DOHH2 (cell line): ENCODE measurements around the gene ART5.
"Not testable (repeated sequence)": the region's sequence is repeated elsewhere in the genome, so short reads cannot be mapped to it uniquely, and the experiment has no call there.

Experiments
- H3F3A ChIP-seq: fragments of 200-600 bp; sonication (generic), shearing (Covaris generic); 2 replicates; pipeline ENCODE4 v1.6.0; 2016; ENCODE audit warnings: antibody characterized with exemption, mild to moderate bottlenecking; ENCODE audit not compliant: control insufficient read depth, insufficient read depth
- H3K27ac ChIP-seq: fragments of 200-600 bp; sonication (generic); 2 replicates; pipeline ENCODE4 v1.5.1; 2014; ENCODE audit warnings: low read depth, mild to moderate bottlenecking, low read length, moderate library complexity
- H3K27me3 ChIP-seq: fragments of 200-600 bp; sonication (generic); 2 replicates; pipeline ENCODE4 v1.6.1; 2014; ENCODE audit warnings: mild to moderate bottlenecking, low read length, mixed read lengths; ENCODE audit not compliant: control insufficient read depth
- H3K36me3 ChIP-seq: fragments of 200-600 bp; sonication (generic); 2 replicates; pipeline ENCODE4 v1.6.1; 2014; ENCODE audit warnings: mild to moderate bottlenecking, low read length, moderate library complexity, mixed read lengths; ENCODE audit not compliant: control insufficient read depth
- H3K4me1 ChIP-seq: fragments of 200-600 bp; sonication (generic); 2 replicates; pipeline ENCODE4 v1.6.1; 2014; ENCODE audit warnings: mild to moderate bottlenecking, low read length, mixed read lengths; ENCODE audit not compliant: control insufficient read depth
- H3K4me2 ChIP-seq: fragments of 200-600 bp; sonication (generic); 2 replicates; pipeline ENCODE4 v1.6.0; 2014; ENCODE audit warnings: mild to moderate bottlenecking, low read length, moderate library complexity
- H3K4me3 ChIP-seq: fragments of 200-600 bp; sonication (generic); 2 replicates; pipeline ENCODE4 v1.5.1; 2014; ENCODE audit warnings: mild to moderate bottlenecking, low read length, mixed read lengths
- H3K79me2 ChIP-seq: fragments of 200-600 bp; sonication (generic); 2 replicates; pipeline ENCODE4 v1.6.1; 2014; ENCODE audit warnings: mild to moderate bottlenecking, low read length, mixed read lengths; ENCODE audit not compliant: control insufficient read depth
- H3K9me2 ChIP-seq: fragments of 200-600 bp; sonication (generic); replicated peaks from 2 replicates; pipeline ENCODE4 v1.6.1; 2014; ENCODE audit warnings: mild to moderate bottlenecking, low read length, mixed read lengths; ENCODE audit not compliant: control insufficient read depth
- H3K9me3 ChIP-seq: fragments of 200-600 bp; sonication (generic); 2 replicates; pipeline ENCODE4 v1.6.1; 2014; ENCODE audit warnings: antibody characterized with exemption, low read length, mixed read lengths; ENCODE audit not compliant: control insufficient read depth, insufficient read depth
- H4K20me1 ChIP-seq: fragments of 200-600 bp; sonication (generic); 2 replicates; pipeline ENCODE4 v1.6.0; 2014; ENCODE audit warnings: low read depth, mild to moderate bottlenecking, antibody characterized with exemption, low read length, moderate library complexity; ENCODE audit not compliant: control insufficient read depth, insufficient read depth
- CTCF ChIP-seq: fragments of 200-600 bp; sonication (generic); IDR thresholded peaks from one replicate; pipeline ENCODE4 v1.5.1; 2014; ENCODE audit warnings: antibody characterized with exemption, mild to moderate bottlenecking, low read depth, low read length; ENCODE audit not compliant: poor library complexity, severe bottlenecking
- EZH2phosphoT487 ChIP-seq: fragments of 200-600 bp; sonication (generic); IDR thresholded peaks from 2 replicates; pipeline ENCODE4 v1.6.1; 2017; ENCODE audit warnings: borderline replicate concordance, mild to moderate bottlenecking, antibody characterized with exemption, low read length, moderate library complexity, mixed read lengths

The ART5 gene

DNA sequence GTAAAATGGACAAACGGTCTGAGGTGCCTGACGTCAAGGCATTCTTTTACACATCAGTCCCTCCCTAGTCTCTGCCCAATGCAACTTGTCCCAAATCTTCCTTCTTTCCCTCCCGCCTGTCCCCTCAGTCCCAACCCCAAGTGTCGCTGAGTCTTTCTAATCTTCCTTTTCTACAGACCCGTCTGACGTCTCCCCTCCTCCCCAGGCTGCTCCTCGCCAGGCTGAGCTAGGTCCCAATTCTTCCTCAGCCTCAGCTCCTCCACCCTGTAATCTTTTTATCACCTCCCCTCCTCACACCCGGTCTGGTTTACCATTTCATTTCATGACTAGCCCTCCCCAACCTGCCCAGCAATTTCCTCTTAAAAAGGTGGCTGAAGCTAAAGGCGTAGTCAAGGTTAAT, 7.6 kb upstream of the ART5 start:
- H3F3A ChIP-seq, H3K9me2 ChIP-seq, H3K36me3 ChIP-seq, H3K4me1 ChIP-seq, H3K27ac ChIP-seq, H3K4me2 ChIP-seq, H3K27me3 ChIP-seq, H3K79me2 ChIP-seq, H3K9me3 ChIP-seq, H3K4me3 ChIP-seq, H4K20me1 ChIP-seq: not testable (repeated sequence)

GRCh38 chr11:3648843-3649242, 7.1 kb upstream of the ART5 start:
- H3K4me2 ChIP-seq, H3K36me3 ChIP-seq: not testable (repeated sequence)

GRCh38 chr11:3645552-3645951, 3.8 kb upstream of the ART5 start:
- no peak overlapping the region for H3K27ac ChIP-seq
- H3K27me3 ChIP-seq: no peaks in the 10 kb centered on the region
- H3K9me3 ChIP-seq: no peaks in the 10 kb centered on the region
- H3K4me3 ChIP-seq: no peak overlapping the region
- no peaks in the 10 kb centered on the region for H4K20me1 ChIP-seq
- H3K79me2 ChIP-seq: no peaks in the 10 kb centered on the region
- no peak overlapping the region for H3K4me2 ChIP-seq
- H3K9me2 ChIP-seq: no peaks in the 10 kb centered on the region
- no peaks in the 10 kb centered on the region for H3K36me3 ChIP-seq
- TF ChIP-seq CTCF (no peak), EZH2phosphoT487 (no peak)
- H3F3A ChIP-seq: no peaks in the 10 kb centered on the region
- H3K4me1 ChIP-seq: no peaks in the 10 kb centered on the region

More at GRCh38 chr11:3648843-3649242, 7.1 kb upstream of the ART5 start:
- not testable (repeated sequence) for H3K9me2 ChIP-seq, H3K27ac ChIP-seq, H3K79me2 ChIP-seq, H3K9me3 ChIP-seq, H3K27me3 ChIP-seq, H3K4me3 ChIP-seq, H3K4me1 ChIP-seq, H4K20me1 ChIP-seq, H3F3A ChIP-seq

DNA sequence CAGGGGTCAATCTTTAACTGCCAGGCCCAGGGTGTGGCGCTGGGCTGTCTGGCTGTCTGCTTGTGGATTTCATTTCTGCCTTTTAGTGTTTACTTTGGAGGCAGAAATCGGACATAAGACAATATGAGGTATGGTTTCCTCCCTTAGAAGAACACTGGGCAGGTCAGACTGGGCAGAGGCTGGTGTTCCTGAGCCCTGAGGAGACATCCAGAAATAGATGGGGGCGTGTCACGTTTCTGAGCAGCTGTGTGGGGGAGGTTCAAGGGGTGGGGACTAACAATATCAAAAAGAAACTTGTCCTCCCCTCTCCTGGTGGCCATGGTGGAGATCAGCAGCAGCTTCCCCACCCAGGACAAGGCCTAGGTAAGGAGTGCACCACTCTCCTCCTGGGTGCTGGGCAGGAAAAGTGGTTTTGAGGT, 3.0 kb upstream of the ART5 start, which contains the start of gene ART1:
Gene ART1 (plus strand): TSS at position 312 of the 419 bp plus-strand sequence. CDS start 14,086 bp downstream, outside the sequence.
- Histone ChIP-seq H3K4me1 (no peaks in the 10 kb centered on the region), H4K20me1 (no peaks in the 10 kb centered on the region), H3K9me2 (no peaks in the 10 kb centered on the region), H3K36me3 (no peaks in the 10 kb centered on the region), H3K4me2 (no peak within 1 kb of the TSS), H3K27me3 (no peaks in the 10 kb centered on the region), H3K9me3 (no peaks in the 10 kb centered on the region), H3F3A (no peaks in the 10 kb centered on the region), H3K79me2 (no peaks in the 10 kb centered on the region), H3K27ac (no peak within 1 kb of the TSS), H3K4me3 (no peak within 1 kb of the TSS)
- no peak for TF ChIP-seq CTCF
- TF ChIP-seq EZH2phosphoT487: no peak

DNA sequence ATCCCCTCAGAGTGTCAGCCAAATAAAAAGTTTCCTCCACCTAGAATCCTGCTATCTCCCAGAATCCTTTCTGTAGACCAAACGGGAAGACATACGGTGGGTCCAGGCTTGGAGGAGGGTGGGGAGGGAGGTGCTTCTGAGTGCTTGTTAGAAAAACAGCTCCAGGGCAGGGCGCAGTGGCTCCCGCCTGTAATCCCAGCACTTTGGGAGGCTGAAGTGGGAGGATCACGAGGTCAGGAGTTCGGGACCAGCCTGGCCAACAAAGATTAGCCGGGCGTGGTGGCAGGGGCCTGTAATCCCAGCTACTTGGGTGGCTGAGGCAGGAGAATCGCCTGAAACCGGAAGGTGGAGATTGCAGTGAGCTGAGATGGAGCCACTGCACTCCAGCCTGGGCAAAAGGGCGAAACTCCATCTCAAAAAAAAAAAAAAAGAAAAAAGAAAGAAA, 1.3 kb upstream of the ART5 start:
- H3K27ac ChIP-seq, H4K20me1 ChIP-seq, H3K4me1 ChIP-seq, H3K4me2 ChIP-seq, H3K9me2 ChIP-seq, H3F3A ChIP-seq, H3K9me3 ChIP-seq, H3K27me3 ChIP-seq, H3K36me3 ChIP-seq, H3K4me3 ChIP-seq, H3K79me2 ChIP-seq: not testable (repeated sequence)
